Measurements from ENCODE around the gene PCGF2.

Gene PCGF2

GRCh38 chr17:38716368-38717005, 31.6 kb downstream of the PCGF2 start:
- no peak for FAIRE-seq

GRCh38 chr17:38715216-38715943, 32.8 kb downstream of the PCGF2 start:
- FAIRE-seq = no peak

- no peak for FAIRE-seq
Measured at GRCh38 chr17:38713456-38714075, 34.6 kb downstream of the PCGF2 start.

- no peak for FAIRE-seq
Measured at GRCh38 chr17:38712593-38712992, 35.5 kb downstream of the PCGF2 start.

GRCh38 chr17:38711792-38712571, 36.2 kb downstream of the PCGF2 start:
- no peak for FAIRE-seq

GRCh38 chr17:38710985-38711384, 37.2 kb downstream of the PCGF2 start:
- FAIRE-seq = no peak

- FAIRE-seq = no peak
Measured at GRCh38 chr17:38710604-38710962, 37.6 kb downstream of the PCGF2 start.

GRCh38 chr17:38709864-38710603, 38.1 kb downstream of the PCGF2 start:
- no peak for FAIRE-seq

- FAIRE-seq = no peak
Measured at GRCh38 chr17:38709104-38709820, 38.9 kb downstream of the PCGF2 start.

GRCh38 chr17:38707678-38708351, 40.3 kb downstream of the PCGF2 start:
- no peak for FAIRE-seq

GRCh38 chr17:38706505-38707216, 41.5 kb downstream of the PCGF2 start:
- no peak for FAIRE-seq

GRCh38 chr17:38705803-38706504, 42.2 kb downstream of the PCGF2 start:
- FAIRE-seq = no peak

- FAIRE-seq = no peak
Measured at GRCh38 chr17:38705523-38705802, 42.7 kb downstream of the PCGF2 start.

- no peak for FAIRE-seq
Measured at GRCh38 chr17:38704606-38705522, 43.3 kb downstream of the PCGF2 start, which contains the start of gene MLLT6. MLLT6 (plus strand) TSS chr17:38705273; CDS start chr17:38705633, 360 bp downstream.

GRCh38 chr17:38703742-38704605, 44.2 kb downstream of the PCGF2 start:
- FAIRE-seq = no peak

GRCh38 chr17:38702916-38703741, 45.0 kb downstream of the PCGF2 start:
- no peak for FAIRE-seq

Measured in TTC549 (cell line).